H1 (cell line): ENCODE measurements around the gene CTDNEP1. TPM values are rescaled to one million over a fixed set of nuclear protein-coding genes. Genes with fewer than 3 reads are reported as not detected.

Experiments used
- SAP30 ChIP-seq: fragments of 300-600 bp; sonication (generic); IDR thresholded peaks from 2 replicates; pipeline ENCODE4 v1.7.1; 2012; ENCODE audit warnings: low read length, moderate library complexity, mild to moderate bottlenecking, inconsistent platforms; ENCODE audit not compliant: insufficient read depth, insufficient replicate concordance
- TAF1 ChIP-seq: IDR thresholded peaks from 2 replicates; pipeline ENCODE4 v1.6.1; 2011; ENCODE audit warnings: mild to moderate bottlenecking, low read depth, low read length
- TCF12 ChIP-seq: IDR thresholded peaks from 2 replicates; pipeline ENCODE4 v1.6.1; 2011; ENCODE audit warnings: low read depth, mild to moderate bottlenecking, low read length
- polyA plus RNA-seq, 7 experiments: library from polyadenylated mRNA; depleted of rRNA in 3 of 7; stranded (reverse) in 5 of 7; unstranded in 2 of 7; fragments of >200 nt in 5 of 7; fragments of 200-250 nt in 2 of 7; gene quantifications; 1 replicate in 5 of 7; 2 replicates in 1 of 7; 4 replicates in 1 of 7; pipeline versions ENCODE4 v1.2.1 to v1.2.3, GENCODE V29; 2011 to 2013; ENCODE audit warnings: missing spikeins in 2 of 7, mixed read lengths in 2 of 7
- total RNA-seq: library from RNA; stranded (reverse); fragmentation: NEBNext Ultra II Directional; extraction: Animal tissue kit (Norgen Biotek cat#: 25700); gene quantifications from 2 replicates; pipeline ENCODE4 v1.2.1, GENCODE V29; 2021

CTDNEP1 gene
- total and polyA plus RNA-seq, 2 of the 8 experiments (the other 6 are each of a cell fraction or from before 2014, with no cell fraction given) = 114 to 123 TPM

DNA sequence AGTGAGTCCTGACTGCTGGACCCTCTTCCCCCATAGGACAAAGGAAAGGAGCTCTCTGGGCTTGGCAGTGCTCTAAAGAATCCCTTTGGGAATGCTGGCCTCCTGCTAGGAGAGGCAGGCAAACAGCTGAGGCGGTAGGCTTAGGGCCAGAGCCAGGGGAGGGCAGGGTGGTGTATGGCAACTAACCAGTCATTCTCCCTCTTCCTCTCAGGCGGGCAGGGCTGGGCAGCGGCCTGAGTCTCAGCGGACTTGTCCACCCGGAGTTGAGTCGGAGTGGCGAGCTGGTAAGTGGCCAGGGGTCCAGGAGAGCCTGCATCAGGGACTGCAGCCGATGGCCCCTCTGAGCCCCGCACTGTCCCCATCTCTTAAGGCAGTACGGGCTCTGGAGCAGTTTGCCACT lies 27.4 kb downstream of the CTDNEP1 start (continued):
- TF ChIP-seq TCF12 (no peak), TAF1 (no peak), SAP30 (no peak)
- TF ChIP-seq, all 59 proteins: peak for 0
